Amygdala (tissue), 56 donors: ENCODE data around the gene HPCA.

ENCODE experiments used
- DNase-seq, 56 donors: peaks; one replicate each; lab custom pipeline; 2025; lab: John Stamatoyannopoulos, UW

Gene HPCA

GRCh38 chr1:32886004-32886827 is at the start of gene HPCA:
Gene HPCA (plus strand): TSS chr1:32886491. CDS start chr1:32888899, 2,408 bp downstream.
- peak in 9 of 56 donors; percentile 12 to 56 (median 28) for DNase-seq

GRCh38 chr1:32848354-32849063 is 37.8 kb upstream of the HPCA start:
- DNase-seq, result no peak

- DNase-seq, result no peak
These were observed 30.3 kb upstream of the HPCA start for GRCh38 chr1:32855861-32856617.

- DNase-seq, result no peak
These were observed 28.2 kb upstream of the HPCA start for GRCh38 chr1:32858136-32858535.

GRCh38 chr1:32858791-32859190 is 27.5 kb upstream of the HPCA start:
- DNase-seq, result no peak

GRCh38 chr1:32859915-32860314 is 26.4 kb upstream of the HPCA start:
- DNase-seq, result no peak

- DNase-seq, result no peak
These were observed 25.7 kb upstream of the HPCA start for GRCh38 chr1:32860566-32860965.

GRCh38 chr1:32861904-32862695 is 24.2 kb upstream of the HPCA start:
- peak in 6 of 56 donors; percentile 12 to 46 (median 28) for DNase-seq

GRCh38 chr1:32863218-32863880 is 22.9 kb upstream of the HPCA start:
- DNase-seq, result peak in 1 of 56 donors; percentile 6

- no peak for DNase-seq
These were observed 22.4 kb upstream of the HPCA start for GRCh38 chr1:32863881-32864245.

GRCh38 chr1:32864375-32865019 is 21.8 kb upstream of the HPCA start:
- DNase-seq, result no peak

GRCh38 chr1:32865639-32866405 is 20.5 kb upstream of the HPCA start:
- no peak for DNase-seq

- no peak for DNase-seq
These were observed 19.1 kb upstream of the HPCA start for GRCh38 chr1:32867151-32867550.

- DNase-seq, result no peak
These were observed 18.6 kb upstream of the HPCA start for GRCh38 chr1:32867671-32868070.

GRCh38 chr1:32868085-32868484 is 18.2 kb upstream of the HPCA start:
- no peak for DNase-seq

- DNase-seq, result no peak
These were observed 17.4 kb upstream of the HPCA start for GRCh38 chr1:32868806-32869455.

- no peak for DNase-seq
These were observed 16.2 kb upstream of the HPCA start for GRCh38 chr1:32869923-32870614.
